Type B pancreatic cell (in vitro differentiated cells): ENCODE results near the gene MOSPD3. TPM values are rescaled to one million over a fixed set of nuclear protein-coding genes. Genes with fewer than 3 reads are reported as not detected.
A peak's percentile ranks its signal among the peaks of the same experiment; 100 is the strongest.

Source experiments
- DNase-seq: peaks from one replicate; pipeline ENCODE4 v3.0.0; 2021; ENCODE audit warnings: mixed read lengths; ENCODE audit not compliant: unreplicated experiment; ENCODE audit errors: extremely low spot score
- H3K27ac Mint-ChIP-seq: 2 replicates; pipeline ENCODE4 v1.8.0; 2021; ENCODE audit warnings: mild to moderate bottlenecking, mixed read lengths
- H3K27me3 Mint-ChIP-seq: 2 replicates; pipeline ENCODE4 v1.8.0; 2021; ENCODE audit warnings: mixed read lengths
- H3K36me3 Mint-ChIP-seq: 2 replicates; pipeline ENCODE4 v1.8.0; 2021; ENCODE audit warnings: mixed read lengths
- H3K4me1 Mint-ChIP-seq: one replicate; pipeline ENCODE4 v1.8.0; 2021; ENCODE audit warnings: mixed read lengths; ENCODE audit not compliant: unreplicated experiment
- H3K4me3 Mint-ChIP-seq: 2 replicates; pipeline ENCODE4 v1.8.0; 2021; ENCODE audit warnings: mild to moderate bottlenecking, mixed read lengths
- H3K9me3 Mint-ChIP-seq: 2 replicates; pipeline ENCODE4 v1.8.0; 2021; ENCODE audit warnings: mixed read lengths
- total RNA-seq: library from RNA; stranded (reverse); gene quantifications from 2 replicates; pipeline ENCODE4 v1.2.1, GENCODE V29; 2021; ENCODE audit warnings: low replicate concordance
- TF ChIP-seq, protein P1 (sequence below): fragments of 200-600 bp; sonication (generic); conservative IDR thresholded peaks from 2 replicates; pipeline ENCODE4 v1.5.0; 2021; ENCODE audit warnings: antibody characterized with exemption, mild to moderate bottlenecking

The MOSPD3 gene
- total RNA-seq, 1 donor from 2014 or later, result 28.3 TPM

DNA sequence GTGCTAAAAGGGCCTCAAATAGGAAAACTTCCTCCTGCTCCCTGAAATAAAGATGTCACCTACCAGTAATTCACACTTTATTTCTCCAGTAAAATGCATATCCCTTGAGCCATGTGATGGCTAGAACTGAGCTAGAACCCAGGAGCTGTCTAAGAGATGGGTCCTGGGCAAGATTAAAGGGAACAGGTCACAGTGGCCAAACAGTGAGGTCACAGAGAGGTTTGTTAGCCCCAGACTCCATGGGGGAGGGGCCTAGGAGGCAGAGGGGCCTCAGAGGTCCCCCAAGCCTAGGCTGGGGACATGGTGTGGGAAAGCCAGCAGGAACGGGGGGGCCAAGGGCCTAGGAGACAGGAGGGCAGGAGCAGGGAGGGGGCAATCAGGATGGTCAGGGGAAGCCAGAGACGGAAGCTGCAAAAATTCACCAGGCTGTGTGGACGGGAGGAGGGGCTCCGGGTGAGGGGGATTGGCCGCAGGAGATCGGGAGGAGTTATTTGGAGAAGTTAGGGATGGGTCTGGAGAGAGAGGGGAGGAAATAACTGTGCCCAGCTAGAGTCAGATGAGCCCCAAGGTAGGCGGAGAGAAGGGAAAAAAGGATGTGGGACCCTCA, 22.9 kb upstream of the MOSPD3 start:
- peak overlapping the region; percentile 44 for H3K4me3 Mint-ChIP-seq

DNA sequence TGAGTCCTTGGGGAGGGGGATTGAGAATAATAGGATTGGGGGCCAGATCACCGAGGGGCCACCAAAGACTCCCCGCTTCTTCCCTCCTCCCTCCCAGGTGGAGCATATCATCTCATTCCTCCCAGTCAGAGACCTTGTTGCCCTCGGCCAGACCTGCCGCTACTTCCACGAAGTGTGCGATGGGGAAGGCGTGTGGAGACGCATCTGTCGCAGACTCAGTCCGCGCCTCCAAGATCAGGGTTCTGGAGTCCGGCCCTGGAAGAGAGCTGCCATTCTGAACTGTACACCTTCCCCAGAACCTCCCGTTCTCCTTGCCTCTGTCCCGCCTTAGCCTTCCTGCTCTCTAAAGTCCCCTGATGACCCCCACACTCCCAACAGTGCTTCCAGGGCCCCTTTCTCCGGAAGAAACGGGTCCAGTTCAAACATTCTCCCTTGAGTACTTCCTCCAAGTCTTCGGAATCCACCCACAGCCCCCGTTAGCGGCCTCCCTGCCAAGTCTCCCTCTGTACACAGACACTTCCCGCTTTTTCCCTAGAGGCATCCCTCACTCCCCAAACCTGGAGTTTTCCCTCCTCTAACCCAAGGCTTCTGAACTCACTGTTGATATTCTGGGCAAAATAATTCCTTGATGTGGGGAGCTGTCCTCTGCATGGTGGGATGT, 22.1 kb upstream of the MOSPD3 start:
- Mint-ChIP-seq H3K4me1 (peaks cover 24% of the 10 kb centered on the region), H3K27me3 (peaks cover 8% of the 10 kb centered on the region), H3K4me3 (peak overlapping the region; percentile 35), H3K9me3 (no peaks in the 10 kb centered on the region), H3K27ac (no peak overlapping the region), H3K36me3 (no peaks in the 10 kb centered on the region)
- DNase-seq, result no peak
- TF ChIP-seq, protein P1, sequence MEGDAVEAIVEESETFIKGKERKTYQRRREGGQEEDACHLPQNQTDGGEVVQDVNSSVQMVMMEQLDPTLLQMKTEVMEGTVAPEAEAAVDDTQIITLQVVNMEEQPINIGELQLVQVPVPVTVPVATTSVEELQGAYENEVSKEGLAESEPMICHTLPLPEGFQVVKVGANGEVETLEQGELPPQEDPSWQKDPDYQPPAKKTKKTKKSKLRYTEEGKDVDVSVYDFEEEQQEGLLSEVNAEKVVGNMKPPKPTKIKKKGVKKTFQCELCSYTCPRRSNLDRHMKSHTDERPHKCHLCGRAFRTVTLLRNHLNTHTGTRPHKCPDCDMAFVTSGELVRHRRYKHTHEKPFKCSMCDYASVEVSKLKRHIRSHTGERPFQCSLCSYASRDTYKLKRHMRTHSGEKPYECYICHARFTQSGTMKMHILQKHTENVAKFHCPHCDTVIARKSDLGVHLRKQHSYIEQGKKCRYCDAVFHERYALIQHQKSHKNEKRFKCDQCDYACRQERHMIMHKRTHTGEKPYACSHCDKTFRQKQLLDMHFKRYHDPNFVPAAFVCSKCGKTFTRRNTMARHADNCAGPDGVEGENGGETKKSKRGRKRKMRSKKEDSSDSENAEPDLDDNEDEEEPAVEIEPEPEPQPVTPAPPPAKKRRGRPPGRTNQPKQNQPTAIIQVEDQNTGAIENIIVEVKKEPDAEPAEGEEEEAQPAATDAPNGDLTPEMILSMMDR, result no peak

More for the DNA sequence above, 22.9 kb upstream of the MOSPD3 start:
- peaks cover 24% of the 10 kb centered on the region for H3K4me1 Mint-ChIP-seq
- DNase-seq, result no peak
- no peaks in the 10 kb centered on the region for H3K9me3 Mint-ChIP-seq
- H3K27ac Mint-ChIP-seq, result no peak overlapping the region
- peaks cover 8% of the 10 kb centered on the region for H3K27me3 Mint-ChIP-seq
- TF ChIP-seq, protein P1, result no peak
- no peaks in the 10 kb centered on the region for H3K36me3 Mint-ChIP-seq

DNA sequence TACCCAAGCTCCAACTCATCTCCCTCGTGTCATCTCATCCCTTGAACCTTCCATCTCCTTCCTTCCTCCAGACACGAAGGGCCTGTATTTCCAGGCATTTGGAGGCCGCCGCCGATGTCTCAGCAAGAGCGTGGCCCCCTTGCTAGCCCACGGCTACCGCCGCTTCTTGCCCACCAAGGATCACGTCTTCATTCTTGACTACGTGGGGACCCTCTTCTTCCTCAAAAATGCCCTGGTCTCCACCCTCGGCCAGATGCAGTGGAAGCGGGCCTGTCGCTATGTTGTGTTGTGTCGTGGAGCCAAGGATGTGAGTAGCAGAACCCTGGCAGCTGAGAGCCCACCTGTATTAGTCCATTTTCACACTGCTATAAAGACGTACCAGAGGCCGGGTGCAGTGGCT, 20.7 kb upstream of the MOSPD3 start:
- H3K27me3 Mint-ChIP-seq, result peaks cover 8% of the 10 kb centered on the region
- H3K4me3 Mint-ChIP-seq, result no peak overlapping the region
- TF ChIP-seq, protein P1, result no peak
- no peak for DNase-seq
- H3K36me3 Mint-ChIP-seq, result no peaks in the 10 kb centered on the region
- H3K27ac Mint-ChIP-seq, result no peak overlapping the region
- H3K4me1 Mint-ChIP-seq, result peaks cover 29% of the 10 kb centered on the region
- no peaks in the 10 kb centered on the region for H3K9me3 Mint-ChIP-seq

DNA sequence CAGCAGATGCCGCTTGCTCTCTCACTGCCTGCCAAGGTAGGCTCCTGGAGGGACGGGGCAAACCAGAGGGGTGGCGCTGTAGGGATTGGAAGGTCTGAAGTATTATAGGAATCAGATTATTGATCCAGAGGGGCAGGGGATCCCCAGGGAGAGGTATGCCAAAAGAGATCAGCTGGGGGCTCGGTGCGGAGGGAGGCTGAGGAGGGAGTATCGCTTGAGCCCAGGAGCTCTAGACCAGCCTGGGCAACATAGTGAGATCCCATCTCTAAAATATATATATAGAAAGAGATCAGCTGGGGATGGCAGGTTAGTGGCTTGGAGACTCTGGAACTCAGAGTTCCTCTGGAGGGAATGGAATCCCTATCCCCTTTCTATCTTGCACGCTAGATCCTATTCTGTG, 17.2 kb upstream of the MOSPD3 start:
- DNase-seq, result no peak
- Mint-ChIP-seq H3K27me3 (peaks cover 4% of the 10 kb centered on the region), H3K4me3 (no peak overlapping the region), H3K36me3 (no peaks in the 10 kb centered on the region), H3K27ac (no peak overlapping the region), H3K9me3 (no peaks in the 10 kb centered on the region), H3K4me1 (peaks cover 15% of the 10 kb centered on the region)
- TF ChIP-seq, protein P1, result no peak

DNA sequence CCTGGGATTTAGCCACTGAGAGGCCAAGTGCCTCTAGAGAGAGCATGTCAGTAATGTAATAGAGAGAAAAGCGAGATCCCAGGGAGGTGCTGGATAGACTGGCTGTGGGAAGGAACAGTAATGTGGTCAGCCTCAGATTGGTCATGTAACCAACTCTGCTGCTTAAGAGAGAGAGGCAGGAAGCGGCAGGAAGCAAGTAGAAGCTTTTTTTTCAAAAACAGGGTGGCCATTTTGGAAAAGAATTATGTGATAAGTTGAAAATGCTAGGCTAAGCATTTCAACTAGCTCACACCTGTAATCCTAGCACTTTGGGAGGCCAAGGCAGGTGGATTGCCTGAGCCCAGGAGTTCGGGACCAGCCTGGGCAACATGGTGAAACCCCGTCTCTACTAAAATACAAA, 13.9 kb upstream of the MOSPD3 start:
- Mint-ChIP-seq H3K9me3 (no peaks in the 10 kb centered on the region), H3K36me3 (no peaks in the 10 kb centered on the region), H3K27me3 (no peaks in the 10 kb centered on the region), H3K4me1 (peaks cover 27% of the 10 kb centered on the region), H3K27ac (no peak overlapping the region), H3K4me3 (peak overlapping the region; percentile 3)
- DNase-seq, result no peak
- TF ChIP-seq, protein P1, result no peak
